Stimulated activated CD8-positive, alpha-beta memory T cell treated with anti-CD3 and anti-CD28 coated beads, Interleukin-7, amount 100 ng/mL, for 48 hours (primary cell): ENCODE results near the gene MATK.
"Not testable (repeated sequence)": the region's sequence is repeated elsewhere in the genome, so short reads cannot be mapped to it uniquely, and the experiment has no call there.

ENCODE experiments used
- DNase-seq, 2 donors: peaks; one replicate each; pipeline ENCODE4 v3.0.0-alpha.2; 2020; ENCODE audit warnings: low read depth in 1 of 2; ENCODE audit errors: extremely low read depth in 1 of 2

The MATK gene

DNA sequence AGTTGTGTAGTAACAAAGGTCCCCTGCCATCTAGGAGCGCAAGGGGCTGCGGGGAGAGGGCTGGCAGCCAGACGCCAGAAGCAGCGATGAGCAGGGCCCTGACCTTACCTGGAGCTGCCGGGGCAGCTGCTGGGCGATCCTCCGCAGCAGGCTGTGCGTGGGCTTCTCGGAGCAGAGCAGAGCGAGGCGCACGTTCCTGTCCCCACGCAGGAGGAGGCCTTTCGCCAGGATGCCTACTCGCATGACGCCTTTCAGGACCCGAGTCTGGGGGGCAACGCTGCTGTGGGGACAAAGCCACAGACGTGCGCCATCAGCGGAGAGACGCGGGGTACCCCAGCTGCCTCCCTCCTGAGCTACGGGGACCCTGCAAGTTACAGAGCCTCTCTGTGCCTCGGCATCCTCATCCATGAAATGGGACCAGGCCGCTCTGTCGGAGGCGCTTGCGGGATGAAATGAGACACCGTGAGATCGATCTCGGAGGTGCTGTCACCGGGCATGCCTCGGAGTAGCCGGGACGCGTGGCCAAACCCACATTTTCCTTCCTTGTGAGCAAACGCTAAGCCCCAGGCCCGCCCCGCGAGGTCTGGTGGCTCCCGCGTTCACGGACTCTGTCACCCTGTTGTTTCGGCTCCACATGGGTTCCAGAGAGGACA lies 30.5 kb upstream of the MATK start:
- DNase-seq, result no peak

- not testable (repeated sequence) for DNase-seq
Measured at GRCh38 chr19:3816148-3816547, 30.0 kb upstream of the MATK start.

GRCh38 chr19:3814648-3815047 lies 28.5 kb upstream of the MATK start:
- DNase-seq, result no peak

GRCh38 chr19:3813473-3814392 lies 27.6 kb upstream of the MATK start:
- no peak for DNase-seq

DNA sequence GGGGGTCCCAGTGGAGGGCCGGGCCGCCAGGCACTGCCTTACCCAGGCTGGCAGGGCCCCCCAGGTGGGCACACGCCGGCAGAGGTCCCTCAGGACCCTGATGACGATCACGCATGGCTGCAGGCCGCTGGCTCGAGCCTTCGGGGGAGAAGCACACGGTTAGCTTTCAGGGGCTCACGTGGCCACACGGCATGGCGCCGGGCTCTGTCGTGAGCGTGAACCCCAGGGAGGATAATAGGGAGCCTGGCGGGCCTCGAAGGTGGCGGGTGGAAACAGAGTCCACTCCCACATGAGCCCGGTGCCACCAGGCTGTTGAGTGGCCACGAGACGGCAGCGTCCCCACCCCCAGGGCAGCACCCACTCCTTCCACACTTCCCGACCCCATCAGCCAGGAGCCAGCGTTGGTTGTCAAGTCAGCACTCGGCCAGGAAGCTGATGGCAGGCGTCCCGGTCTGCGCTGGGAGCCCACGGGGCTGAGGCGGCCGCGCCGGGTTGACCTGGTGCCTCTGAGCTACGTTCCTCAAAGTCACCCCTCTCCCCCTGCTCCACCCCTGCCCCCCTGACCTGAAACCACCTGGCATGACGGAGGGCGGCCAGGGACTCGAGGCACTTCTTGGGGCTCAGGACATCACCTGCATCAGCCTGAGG lies 24.7 kb upstream of the MATK start:
- no peak for DNase-seq

GRCh38 chr19:3809881-3810707 lies 23.9 kb upstream of the MATK start:
- no peak for DNase-seq

- no peak for DNase-seq
Measured at GRCh38 chr19:3808420-3809143, 22.4 kb upstream of the MATK start.

- DNase-seq, result no peak
Measured at GRCh38 chr19:3807574-3808354, 21.6 kb upstream of the MATK start.

- no peak for DNase-seq
Measured at GRCh38 chr19:3807131-3807480, 20.9 kb upstream of the MATK start.

DNA sequence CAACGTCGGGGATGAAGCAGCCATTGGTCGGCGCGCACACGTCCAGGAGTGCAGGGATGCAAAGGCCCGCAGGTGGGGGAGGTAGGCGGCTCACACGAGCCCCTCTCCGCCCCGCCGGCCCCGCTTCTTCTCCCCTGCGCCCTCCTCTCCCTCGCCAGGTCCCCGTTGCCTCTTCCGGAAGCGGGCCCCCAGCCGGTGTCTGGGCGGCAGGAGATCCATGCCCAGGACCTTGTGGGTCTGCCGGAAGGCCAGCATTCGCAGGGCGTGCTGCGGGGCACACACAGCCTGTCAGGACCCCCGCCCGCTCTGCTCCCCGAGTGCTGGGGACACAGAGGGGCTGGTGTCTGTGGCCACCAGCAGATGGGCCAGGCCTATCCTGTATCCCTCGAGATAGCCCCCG lies 19.7 kb upstream of the MATK start:
- no peak for DNase-seq

DNA sequence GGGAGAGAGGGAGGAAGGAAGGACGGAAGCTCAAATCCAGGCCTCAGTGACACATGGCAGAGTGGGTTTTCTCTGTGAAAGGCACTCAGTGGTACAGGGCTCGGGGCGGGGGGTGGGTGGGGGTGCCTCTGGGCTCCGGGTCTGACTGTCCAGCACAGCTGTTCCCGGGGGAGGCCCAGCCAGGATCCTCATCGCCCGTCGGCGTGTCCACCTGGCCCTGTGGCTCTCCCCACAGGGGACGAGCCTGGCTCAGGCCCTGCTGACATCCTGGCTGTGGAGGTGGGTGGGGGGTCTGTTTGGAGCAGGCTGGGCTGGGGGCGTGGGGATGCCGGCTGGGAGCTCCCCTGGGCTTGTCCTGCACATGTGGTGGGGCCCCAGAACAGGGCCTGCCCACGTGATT lies 18.2 kb upstream of the MATK start:
- no peak for DNase-seq

GRCh38 chr19:3803986-3804385 lies 17.8 kb upstream of the MATK start:
- no peak for DNase-seq

DNA sequence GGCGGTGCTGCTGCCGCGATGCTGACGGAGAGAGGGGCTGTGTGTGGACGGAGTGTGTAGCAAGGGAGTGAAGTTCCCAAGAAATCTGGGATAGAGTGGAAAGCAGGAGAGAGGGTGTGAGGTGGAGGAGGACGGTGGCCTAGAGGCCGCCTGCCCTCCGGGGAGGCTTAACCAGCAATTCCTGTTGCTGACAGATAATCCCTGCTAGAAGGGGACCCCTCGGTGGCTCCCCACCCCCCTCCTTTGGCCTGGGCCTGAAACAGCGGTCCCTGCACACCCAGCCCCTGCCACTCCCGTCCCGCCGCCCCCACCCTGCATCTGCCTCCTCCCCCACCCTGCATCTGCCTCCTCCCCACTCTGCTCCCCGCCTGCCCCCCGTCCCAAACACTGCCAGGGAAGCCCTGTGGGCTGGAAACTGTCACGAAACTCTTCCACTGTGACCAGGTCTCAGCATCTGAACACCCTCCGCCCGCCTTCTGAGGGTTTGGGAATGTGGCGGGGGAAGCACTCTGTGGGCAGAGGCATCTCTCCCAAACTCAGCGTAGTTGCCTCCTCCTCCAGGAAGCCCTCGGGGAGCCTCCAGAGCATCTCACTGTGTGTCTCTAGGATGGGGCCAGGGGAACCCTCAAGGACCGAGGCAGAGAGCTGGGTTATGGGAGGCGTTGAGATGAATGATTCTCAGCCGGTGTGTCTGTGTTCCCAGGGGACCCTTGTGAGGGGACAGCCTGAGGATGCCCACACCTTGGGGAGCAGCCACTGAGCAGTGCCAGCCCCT lies 17.1 kb upstream of the MATK start:
- no peak for DNase-seq

GRCh38 chr19:3801412-3802096 lies 15.4 kb upstream of the MATK start:
- peak in 1 of 2 donors; percentile 51 for DNase-seq

- no peak for DNase-seq
Measured at GRCh38 chr19:3800996-3801395, 14.8 kb upstream of the MATK start.

GRCh38 chr19:3798137-3798536 lies 12.0 kb upstream of the MATK start:
- no peak for DNase-seq

- DNase-seq, result no peak
Measured at GRCh38 chr19:3796358-3796757, 10.2 kb upstream of the MATK start.

GRCh38 chr19:3793799-3794198 lies 7.6 kb upstream of the MATK start:
- DNase-seq, result no peak
